HG02970 (cell line): ENCODE measurements around the gene NAE1.
"Not testable (repeated sequence)": the region's sequence is repeated elsewhere in the genome, so short reads cannot be mapped to it uniquely, and the experiment has no call there.

Experiments
- ATAC-seq: cut with Tn5 transposase; IDR thresholded peaks from one replicate; pipeline ENCODE4 v1.9.1; 2021; ENCODE audit warnings: mild to moderate bottlenecking, moderate library complexity, moderate number of reproducible peaks; ENCODE audit not compliant: unreplicated experiment, low FRiP score

Gene NAE1

DNA sequence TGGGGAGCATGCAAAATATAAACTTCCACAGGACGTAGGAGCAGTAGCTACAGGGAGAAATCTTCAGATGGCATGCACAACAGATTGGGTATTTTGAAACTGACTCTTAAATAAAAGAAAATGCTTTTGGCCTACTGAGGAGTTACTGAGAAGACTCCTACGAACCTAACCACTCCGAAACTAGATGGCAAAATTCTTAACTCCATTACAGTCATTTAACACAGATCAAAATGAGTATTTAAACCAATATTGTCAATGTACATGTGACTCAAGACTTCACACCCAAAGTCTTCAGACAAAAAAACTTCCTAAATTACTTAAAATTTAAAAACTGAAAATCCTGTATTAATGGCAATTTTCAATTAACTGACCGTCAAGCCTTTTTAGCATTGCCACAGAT, 21.0 kb downstream of the NAE1 start:
- ATAC-seq: no peak

DNA sequence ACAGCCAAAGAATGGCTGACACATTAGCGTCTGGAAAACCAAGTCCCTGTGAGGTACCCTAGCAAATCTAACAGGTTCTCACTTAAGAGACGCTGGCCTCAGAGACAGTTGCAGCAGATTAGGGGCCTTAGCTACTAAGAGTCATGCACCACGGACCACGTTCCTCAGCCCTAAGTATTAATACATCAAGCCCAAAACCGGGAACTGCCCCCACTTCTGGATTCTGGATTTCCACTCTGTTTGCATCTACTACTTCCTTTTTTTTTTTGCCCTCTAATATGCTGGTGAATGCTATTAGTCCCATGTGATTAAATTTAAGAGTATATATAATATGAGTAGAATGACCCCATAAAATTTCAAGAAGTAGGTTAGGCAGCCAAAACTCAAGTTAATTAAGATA, 28.6 kb downstream of the NAE1 start:
- no peak for ATAC-seq

DNA sequence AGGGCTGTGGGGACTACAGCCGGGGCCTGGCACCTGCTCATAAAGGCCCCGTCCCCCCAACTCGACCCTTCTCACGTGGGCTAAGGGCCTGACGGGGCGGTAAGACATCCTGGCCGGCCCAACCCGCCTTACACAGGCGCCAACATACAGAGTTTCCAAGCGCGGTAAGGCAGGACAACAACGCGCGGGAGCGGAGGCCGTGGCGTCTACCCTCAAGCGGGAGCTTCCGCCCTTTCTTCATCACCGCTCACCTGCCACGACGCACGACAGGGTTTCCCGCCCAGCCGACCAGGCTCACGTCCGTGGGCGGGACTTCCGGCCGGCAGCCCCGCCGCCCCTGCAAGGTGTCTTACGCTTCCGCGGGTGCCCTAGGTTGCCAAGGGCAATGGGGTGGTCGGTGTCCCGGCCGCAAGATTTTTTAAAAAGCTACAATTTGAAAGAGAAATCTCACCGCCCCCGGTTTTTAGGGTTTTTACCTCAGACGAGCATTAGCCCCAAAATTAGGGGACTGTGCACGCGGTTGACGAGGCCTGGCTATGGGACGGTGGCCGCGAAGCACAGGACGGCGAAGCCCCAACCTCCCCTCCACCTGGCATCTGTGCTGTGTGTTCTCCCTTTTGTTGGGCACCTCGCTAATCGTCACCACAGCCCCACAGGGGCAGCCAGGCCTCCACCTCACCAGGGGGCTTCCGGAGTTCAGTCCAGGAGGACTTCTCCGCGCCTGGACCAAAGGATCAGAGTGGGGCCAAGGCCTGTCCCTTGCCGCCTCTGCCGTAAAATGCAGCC, 29.3 kb downstream of the NAE1 start, which contains the start of gene TERB1:
Gene TERB1 (minus strand): TSS at position 265 of the 786 bp plus-strand sequence. CDS start 4,786 bp downstream, outside the sequence.
- no peak for ATAC-seq

DNA sequence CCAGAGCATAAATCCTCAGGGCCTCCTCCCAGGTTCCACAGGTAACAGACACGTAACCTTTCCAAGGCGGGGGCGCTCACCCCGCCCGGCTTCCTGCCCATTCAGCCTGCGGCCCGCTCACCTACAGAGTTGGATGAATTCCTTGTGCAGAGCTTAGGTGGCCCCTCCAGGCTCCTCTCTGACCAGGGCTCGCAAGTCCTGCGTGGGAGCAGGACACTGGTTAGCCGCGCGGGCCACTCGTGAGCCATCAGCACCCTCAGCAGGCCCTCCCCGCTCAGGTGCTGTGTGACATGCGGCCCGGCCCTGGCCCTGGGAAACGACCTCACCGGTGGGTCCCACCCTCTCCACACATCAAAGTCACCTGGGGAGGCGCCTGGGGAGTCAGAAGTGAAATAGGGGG, 29.9 kb downstream of the NAE1 start:
- no peak for ATAC-seq

DNA sequence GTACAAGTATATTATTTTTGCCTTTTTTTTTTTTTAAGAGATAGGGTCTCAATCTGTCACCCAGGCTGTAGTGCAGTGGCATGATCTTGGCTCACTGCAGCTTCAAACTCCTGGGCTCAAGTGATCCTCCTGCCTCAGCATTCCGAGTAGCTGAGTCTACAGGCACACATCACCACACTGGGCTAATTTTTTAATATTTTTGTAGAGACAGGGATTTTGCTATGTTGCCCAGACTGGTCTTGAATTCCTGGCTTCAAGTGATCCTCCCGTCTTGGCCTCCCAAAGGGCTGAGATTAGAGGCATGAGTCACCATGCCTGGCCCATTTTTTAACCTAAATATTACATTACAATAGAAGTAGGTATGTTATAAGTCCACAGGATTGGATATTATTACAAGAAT, 32.6 kb downstream of the NAE1 start:
- no peak for ATAC-seq

DNA sequence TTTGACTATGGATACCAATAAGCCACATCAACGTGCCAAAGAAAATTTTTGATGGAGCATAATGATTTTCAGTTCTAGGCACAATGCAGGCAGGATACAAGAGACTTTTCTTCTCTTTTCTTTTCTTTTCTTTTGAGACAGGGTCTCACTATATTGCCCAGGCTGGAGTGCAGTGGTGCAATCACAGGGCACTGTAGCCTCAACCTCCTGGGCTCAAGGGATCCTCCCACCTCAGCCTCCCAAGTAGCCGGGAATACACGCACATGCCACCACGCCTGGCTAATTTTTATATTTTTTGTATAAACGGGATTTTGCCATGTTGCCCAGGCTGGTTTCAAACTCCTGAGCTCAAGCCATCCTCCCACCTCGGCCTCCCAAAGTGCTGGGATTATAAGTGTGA, 36.8 kb downstream of the NAE1 start:
- not testable (repeated sequence) for ATAC-seq

DNA sequence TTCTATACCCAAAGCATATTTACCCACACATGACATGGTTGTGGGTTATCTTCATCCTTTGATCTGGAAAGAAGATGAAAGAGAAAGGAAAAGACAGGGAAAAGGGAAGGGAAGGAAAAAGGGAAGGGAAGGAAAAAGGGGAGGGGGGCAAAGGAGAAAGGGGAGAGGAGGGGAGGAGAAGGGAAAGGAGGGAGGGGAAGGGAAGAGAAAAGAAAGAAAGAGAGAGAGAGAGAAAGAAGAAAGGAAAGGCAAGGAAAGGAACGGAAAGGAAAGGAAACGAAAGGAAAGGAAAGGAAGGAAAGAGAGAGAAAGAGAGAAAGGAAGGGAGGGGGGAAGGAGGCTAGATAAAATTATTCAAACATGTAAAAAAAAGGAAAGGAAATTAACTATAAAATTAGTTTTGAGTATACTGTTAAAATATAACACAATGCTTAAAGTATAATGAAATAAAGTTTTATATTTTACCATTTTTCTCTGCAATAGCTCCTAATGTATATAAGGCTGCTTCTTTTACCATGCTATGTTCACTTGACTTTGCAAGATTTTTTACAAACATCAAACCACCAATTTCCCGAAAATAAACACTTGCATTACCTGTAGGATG, 40.5 kb downstream of the NAE1 start:
- ATAC-seq: no peak

DNA sequence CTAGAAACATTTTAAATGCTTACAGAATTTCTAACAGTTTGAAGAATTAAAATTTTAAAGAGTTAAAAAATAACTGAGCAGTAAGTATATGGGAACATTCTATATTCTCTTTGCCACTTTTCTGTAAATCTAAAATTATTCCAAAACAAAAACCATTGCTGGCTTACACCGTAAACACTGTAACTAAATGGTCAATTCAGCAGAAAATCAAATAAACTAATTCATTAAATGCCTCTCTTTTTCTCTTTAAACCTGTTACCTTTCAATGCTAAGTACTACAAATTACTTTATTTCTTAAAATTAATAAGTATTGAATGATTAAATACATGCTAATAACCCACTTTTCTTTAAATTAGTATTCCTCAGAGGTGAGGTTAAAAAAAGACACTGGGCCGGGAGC, 43.3 kb downstream of the NAE1 start:
- no peak for ATAC-seq

DNA sequence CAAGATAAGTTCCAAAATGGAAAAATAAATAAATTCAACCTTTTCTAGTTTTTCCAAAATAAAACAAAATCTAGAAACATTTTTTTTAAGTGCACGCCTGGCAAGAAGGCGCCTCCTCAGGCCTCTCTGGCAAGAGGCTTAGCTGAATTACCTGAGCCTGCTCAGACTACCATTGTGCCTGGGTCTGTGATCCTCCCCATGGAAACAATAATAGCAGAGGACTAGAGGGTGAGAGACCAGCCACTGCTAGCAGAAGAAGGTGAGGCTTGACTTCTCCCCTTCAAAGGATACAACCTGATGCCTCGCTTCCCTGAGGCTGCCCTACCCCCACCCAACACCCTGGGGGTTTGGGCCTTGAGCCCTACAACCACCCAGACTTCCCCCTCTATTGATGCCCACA, 44.2 kb downstream of the NAE1 start:
- ATAC-seq: no peak

DNA sequence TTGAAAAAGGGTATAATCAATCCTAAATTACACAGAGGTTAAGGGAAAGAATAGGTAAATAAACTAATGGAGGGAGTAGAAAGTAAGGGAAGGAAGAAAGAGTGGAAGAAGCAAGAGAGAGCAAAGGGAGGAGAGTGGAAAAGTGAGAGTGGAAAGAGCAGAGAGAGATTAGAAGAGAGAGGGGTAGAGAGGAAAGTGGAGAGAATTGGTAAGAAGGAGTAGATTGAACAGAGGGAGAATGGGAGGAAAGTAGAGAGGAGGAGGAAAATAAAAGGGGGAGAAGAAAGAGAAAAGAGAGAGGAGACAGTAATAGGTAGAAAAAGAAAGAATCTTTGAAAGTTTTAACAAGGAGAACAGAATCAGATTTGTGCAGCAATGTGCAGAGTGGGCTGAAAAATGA, 54.3 kb downstream of the NAE1 start:
- no peak for ATAC-seq

DNA sequence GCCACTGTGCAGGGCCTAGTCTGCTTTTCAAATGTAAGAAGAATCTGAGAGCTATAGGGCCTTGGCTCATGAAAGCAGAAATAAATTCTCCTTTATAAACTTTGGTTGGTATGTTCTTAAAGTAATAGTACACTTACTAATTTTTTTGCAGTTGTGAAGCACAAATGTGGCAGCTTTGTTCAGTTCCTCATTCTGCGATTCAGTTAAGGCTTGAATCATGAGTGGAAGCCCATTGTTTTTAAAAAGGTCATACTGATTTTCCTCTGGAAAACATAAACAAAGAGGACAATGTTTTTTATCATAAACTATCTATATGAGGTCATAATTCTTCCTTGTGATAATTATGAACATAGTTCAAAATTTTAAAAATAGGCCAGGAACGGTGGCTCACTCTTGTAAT, 55.8 kb downstream of the NAE1 start:
- no peak for ATAC-seq

DNA sequence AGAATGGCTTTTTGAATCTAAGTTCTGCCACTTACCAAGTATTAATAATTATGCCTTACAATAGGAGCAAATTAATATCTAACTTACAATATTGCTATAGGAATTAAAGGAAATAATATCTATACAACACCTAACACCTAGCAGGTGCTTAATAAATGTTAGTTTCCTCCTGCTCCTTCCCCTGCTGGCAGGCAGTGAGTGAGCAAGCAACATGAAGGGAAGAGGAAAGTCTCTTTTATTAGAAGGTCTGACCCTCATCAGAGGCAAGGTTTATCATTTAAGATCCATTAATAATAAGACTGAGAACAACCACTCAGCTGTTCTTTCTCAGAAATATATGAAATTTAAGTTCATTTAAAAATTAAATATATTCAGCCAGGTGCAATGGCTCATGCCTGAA, 72.7 kb downstream of the NAE1 start:
- ATAC-seq: no peak

DNA sequence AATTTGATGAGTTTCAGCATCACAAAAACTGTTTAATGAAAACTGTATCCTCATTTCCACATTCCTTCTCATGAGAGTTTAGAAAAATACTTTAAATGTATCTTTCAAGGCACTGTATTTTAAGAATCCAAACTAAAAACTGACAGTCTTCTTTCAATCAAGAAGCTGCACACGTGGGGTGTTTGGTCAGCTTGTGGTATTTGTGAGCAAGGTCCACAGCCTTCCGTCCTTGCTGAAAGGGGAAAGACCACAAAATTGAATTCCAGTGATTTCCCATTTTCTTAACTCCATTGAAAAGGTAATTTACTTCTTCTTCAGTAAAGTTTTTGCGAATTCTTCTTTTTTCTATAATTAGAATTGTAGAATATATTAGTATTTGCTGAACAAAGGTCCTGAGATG, 76.0 kb downstream of the NAE1 start:
- ATAC-seq: no peak

DNA sequence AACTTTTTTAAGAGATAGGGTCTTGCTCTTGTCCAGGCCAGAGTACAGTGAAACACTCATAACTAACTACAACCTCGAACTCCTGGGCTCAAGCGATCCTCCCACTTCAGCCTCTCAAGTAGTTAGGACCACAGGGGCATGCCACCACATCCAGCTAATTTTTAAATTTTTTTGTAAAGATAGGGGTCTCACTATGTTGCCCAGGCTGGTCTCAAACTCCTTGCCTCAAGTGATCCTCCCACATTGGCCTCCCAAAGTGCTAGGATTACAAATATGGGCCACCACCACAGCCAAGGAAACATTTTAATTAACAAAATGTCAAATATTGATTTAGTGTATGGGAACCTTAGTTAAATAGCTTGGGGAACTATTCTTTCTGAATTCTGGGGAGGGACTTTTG, 76.6 kb downstream of the NAE1 start:
- no peak for ATAC-seq

DNA sequence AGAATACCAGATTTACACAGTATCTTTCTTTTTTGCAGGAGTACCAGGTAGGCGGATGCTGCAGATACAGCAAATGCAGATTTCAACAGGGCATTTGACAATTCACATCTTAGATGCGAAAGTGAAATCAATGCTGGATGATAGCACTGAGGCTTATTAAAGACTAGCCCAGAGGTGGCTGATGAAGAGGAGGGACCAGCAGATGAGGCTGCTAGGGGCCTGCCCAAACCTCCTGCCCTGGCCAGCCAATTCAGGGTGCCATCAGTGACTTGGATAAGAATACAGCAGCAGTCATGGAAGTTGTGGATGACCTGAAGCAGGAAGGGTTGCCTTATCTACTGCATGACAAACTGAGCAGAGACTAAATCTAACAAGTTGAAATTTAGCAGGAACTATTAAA, 77.8 kb downstream of the NAE1 start:
- ATAC-seq: no peak
